Stimulated activated CD4-positive, alpha-beta T cell treated with anti-CD3 and anti-CD28 coated beads, Interleukin-4, amount 100 ng/mL, for 24 hours (primary cell): Measurements from ENCODE around the gene FHL2.
A peak's percentile ranks its signal among the peaks of the same experiment; 100 is the strongest.

Source experiments
- DNase-seq: peaks from one replicate; pipeline ENCODE4 v3.0.0-alpha.2; 2020

FHL2 gene

DNA sequence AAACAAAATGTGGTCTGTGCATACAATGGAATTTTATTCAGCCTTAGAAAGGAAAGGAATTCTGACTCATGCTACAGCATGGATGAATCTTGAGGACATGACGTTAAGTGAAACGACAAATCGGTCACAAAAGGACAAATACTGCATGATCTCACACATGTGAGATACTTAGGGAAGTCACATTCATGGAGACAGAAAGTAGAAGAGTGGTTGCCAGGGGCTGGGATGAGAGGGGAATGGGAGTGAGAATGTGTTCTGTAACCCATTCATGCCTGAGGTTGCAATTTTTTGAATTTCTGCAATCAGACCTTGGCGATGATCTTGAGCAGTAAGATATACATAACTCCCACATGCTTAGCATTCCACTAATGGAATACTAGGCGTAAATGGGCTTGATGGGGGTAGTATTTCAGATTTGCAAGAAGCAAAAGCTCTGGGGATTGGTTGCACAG lies 22.0 kb downstream of the FHL2 start:
- DNase-seq = no peak

DNA sequence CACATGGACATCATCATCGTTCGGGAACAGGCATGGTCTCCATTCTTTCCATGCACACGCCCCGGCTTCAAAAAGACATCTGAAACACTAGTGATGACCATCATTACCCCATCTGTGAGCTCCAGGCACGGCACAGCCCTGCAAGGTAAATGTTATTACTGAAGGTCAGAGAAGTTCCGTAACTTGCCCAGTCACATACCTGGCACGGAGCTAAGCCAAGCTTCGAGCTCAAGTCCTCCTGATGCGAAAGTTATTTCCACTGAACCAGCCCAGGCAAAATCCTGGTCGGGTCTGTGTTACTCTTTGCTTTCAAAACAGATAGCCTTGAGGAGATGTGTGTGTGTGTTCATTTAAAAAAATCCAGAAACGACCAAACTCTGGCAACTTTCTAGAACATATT lies 22.8 kb downstream of the FHL2 start:
- DNase-seq = no peak

DNA sequence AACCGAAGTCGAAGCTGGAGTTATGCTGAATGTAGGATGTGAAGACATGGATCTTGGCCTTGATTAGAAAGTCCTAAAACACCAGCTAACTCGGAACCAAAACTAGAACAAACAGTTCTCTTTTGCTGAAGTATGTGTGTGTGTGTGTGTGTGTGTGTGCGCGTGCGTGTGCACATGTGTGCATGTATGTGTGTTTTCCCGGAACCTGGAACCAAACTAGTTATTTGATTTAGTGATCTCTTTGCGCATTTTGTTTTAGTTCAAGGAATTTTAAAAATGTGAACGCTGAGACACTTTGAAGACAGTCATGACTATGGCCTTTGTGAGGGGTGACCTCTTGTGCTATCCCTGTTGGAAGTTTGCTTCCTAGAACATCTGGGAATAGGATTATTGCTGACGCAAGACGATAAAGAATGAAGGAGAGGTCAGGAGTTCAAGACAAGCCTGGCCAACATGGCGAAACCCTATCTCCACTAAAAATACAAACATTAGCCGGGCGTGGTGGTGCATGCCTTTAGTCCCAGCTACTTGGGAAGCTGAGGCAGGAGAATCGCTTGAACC lies 23.8 kb downstream of the FHL2 start:
- DNase-seq = no peak

DNA sequence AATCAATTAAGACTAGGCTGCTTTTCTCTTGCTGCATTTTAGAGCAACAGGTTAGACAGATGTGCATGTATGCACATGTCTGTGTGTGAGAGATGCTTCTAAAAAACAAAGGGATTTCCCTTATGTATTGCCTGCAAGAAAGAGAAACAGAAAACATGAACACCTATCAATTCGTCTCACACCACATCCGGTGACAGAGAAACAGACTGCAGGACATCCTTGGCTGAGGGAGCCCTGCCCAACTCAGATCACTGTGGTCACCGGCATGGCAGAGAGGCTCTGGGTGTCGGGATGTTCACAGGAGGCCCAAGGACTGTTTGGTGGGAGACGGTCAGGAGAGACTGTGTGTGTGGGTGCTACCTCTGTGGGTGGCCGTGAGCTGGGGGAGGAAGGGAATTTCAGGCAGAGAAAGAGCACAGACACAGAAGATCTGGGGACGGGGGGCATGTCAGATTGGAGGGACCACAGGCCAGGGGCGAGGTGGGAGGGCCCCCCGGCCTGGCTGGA lies 24.9 kb downstream of the FHL2 start:
- peak; percentile 18 for DNase-seq

DNA sequence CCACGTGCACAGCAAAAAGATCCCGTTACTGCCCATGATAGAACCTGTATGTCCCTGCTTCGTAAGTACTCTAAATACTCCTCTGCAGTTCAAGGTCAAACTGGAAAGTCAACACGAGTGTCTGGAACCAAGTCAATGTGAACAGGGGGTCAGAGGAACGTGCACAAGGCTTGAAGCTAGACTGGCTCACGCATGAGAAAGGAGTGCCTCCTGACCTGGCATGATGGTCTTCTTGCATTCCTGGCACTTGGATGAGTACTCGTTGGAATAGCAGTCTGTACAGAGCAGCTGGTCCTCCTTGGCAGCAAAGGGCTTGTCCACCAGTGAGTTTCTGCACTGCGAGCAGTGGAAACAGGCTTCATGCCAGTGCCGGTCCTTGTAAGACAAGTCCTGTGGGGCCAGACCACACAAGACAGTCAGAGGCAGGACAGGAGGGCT lies 25.5 kb downstream of the FHL2 start:
- no peak for DNase-seq

DNA sequence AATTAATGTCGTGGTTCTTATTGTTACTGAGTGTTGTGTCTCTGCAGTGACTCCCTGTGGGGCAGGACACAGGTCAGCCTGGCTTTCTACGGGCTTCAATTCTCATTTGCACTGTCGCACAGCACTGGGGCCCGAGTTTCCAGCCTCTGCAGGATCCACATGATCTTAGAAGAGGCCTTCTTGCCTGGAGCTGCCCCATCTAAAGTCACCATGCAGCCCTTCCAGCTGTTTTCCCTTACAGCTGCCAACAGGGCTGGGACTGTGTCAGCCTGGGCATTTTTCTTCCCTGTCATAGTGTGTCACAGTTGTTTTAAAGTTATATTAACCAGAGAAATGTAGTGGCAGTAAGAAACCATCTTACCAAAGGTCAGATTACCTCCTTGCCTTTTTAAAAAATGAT lies 27.0 kb downstream of the FHL2 start:
- no peak for DNase-seq

DNA sequence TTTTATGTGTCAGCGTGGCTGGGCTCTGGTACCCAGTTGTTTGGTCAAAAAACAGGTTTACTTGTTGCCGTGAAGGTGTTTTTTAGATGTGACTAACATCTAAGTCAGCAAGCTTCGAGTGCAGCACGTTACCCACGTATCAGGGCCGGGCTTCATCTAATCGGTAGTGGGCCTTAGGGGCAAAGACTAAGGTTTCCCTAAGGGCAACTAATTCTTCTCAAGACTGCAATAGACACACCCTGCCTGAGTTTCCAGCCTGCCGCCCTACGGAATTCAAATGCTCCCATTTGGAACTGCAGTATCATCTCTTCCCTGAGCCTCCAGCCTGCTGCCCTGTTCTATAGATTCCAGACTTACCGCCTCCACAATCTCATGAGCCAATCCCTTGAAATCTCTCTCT lies 27.7 kb downstream of the FHL2 start:
- DNase-seq = no peak

DNA sequence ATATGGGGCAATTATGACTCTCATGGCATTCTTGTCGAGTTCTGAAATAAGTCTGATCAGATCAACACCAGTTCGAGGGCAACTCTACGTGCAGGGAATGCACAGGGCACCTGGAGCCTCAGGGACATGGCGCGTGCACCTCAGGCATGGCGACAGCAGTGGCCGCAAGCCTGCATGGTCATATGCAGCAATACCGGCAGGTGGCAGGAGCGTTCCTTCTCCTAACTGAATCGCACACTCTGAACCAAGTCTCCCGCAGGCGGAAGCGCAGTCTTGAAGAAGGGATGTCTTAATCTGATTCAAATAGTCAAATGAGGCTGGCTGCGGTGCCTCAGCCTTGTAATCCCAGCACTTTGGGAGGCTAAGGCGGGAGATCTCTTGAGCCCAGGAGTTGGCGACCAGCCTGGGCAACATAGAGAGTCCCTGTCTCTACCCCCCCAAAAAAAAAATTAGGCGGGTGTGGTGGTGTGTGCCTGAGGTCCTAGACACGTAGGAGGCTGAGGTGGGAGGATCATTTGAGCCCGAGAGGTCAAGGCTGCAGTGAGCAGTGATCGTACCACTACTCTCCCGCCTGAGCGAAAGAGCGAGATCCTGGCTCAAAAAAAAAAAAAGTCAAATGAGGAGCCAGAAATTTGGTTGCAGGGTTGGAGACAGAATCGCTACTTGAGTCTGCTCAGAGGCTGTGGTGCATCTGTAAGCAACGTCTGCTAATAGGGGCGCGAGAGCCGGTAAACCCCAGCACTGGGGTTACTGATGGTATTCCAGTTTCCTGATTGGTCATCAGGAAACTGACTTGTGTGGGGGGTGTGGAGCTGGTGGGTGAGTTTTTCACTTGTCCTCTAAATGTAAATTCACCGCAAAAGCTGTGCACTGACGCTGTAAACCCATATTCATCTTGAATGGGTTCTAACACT lies 28.8 kb downstream of the FHL2 start:
- DNase-seq = peak; percentile 89

DNA sequence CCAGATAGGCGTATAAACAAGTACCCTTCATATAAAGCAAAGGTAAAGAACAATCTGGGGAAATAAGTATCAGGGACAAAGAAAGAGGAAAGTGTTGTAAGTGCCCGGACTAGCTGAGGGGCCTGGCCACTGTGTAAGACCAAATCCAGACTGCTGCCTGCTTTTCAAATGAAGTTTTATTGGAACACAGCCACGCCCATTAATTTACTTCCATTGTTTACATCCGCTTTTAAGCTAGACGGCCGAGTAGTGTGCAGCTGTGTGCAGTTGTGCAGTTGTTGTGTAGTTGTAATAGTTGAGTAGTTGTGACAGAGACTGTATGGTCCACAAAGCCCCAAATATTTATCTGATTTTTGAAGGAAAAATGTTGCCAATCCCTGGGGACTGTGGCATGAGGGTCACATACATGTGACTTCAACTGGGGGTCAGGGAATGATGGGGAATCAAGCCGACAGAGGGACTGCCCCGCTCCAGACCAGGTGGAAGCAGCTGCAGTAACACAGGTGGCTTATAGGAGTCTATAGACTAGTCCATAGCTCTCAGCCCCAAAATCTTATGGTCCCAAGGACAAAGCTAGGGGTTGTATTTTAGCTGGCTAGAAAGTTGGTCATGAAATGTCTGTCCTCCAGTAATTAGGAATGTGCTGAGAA lies 30.0 kb downstream of the FHL2 start:
- DNase-seq = no peak

DNA sequence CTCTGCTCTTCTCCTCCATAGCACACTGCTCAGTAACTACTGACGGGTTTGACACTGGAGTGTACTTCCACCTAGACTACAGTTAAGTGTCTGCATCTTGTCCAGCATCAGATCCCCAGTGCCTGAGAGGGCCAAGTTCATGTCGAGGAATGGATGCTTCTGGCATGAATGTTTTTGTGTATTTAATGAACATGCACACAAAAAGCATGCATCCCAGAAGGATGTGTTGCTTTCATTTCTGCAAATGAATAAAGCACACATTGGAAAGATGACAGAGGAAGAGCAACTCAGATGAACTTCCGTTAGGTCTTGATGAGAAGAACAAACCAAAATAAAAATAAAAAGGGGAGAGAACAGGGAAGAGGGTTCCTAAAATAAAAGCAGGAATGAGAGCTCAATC lies 33.6 kb downstream of the FHL2 start:
- DNase-seq = no peak

DNA sequence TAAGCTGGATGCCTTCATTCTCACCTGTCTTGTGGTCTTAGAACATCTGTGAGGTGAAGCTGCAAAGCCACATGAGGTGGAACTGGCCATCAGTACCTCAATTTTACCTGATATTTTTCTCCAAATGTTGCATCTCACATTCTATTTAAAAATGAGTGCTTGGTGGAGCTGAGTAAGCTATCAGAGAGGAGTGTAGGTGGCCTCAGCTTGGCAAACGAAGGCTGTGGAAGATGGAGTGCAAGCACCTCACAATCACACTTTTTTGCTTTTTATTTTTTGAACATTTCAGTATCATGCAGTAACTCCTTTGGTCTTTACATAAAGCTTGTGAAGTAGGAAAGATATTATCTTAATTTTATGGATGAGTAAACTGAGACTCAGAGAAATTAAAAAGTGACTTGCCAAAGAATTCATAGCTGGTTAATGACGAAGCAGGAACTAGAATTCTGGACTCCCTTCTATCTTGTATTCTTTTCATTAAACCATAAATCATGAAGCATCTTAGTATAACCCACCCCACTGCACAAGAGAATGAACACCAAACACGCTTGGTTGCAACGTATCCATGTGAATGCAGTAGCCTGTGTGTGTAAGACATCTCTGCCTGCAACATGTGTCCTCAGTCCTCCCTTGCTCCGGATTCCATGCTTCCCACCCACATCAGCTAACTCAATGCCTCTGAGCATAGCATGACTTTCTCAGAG lies 34.3 kb downstream of the FHL2 start:
- DNase-seq = no peak

DNA sequence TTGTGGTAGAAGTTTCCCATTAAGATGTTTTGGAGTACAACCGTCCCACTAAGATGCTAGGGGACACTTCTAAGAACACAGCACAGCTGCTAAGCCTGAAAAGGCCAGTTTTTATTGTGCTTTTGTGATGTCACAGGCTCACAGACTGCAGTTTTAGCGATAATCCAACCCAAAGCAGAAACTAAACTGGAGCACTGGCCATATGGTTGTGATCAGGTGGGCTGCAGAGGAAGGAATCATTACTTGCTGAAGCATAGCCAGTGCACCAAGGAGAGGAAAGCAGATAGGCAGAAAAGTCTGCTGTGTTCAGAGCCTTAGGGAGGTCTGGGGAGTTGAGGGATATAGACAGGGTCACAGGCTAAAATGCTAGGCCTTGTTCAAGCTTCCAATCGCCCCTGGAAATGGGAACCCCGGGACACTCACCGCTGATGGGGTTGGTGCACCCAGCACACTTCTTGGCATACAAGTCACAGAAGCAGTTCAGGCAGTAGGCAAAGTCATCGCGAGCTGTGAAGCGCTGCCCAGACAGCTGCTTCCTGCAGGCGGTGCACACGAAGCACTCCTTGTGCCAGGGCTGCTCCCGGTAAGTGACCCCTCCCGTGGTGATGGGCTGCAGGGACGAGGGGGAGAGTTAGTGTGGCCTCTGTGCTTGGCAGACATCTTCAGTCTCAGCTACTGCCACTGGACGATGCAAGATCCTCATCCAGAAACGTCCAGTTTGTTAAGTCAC lies 35.8 kb downstream of the FHL2 start:
- no peak for DNase-seq

DNA sequence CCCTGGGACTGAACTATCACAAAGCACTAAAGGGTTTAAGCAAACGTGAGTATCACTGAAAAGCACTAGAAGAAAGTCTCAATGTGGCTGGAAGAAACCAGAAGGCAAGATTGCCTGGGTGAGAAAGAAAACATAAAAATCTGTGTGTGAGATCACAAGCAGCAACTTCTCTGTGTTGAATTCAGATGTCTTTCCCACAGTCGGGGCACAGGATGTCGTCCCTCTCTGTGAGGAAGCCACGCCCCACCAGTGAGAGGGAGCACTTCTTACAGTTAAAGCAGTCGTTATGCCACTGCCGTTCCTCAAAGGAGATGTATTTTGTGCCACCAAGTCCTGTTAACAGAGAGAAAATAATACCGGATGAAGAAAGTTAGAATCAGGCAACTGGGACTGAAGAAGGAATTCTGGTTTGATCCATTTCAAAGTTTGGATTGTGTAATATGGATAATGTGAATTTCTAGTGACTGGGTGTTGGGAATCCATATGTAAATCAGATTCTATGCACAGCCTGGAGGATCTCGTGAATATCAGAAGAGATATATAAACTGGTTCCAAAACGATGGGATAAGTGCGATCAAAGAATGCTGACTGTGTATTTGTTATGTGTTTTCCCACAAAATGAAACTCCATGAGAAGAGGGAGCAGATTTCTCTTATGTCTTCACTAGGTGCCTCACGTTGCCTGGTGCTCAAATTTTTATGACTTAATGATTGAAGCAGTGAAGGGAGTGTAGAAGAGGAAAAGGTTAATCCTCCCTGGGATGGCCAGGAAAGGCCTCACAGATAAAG lies 37.6 kb downstream of the FHL2 start:
- DNase-seq = no peak

DNA sequence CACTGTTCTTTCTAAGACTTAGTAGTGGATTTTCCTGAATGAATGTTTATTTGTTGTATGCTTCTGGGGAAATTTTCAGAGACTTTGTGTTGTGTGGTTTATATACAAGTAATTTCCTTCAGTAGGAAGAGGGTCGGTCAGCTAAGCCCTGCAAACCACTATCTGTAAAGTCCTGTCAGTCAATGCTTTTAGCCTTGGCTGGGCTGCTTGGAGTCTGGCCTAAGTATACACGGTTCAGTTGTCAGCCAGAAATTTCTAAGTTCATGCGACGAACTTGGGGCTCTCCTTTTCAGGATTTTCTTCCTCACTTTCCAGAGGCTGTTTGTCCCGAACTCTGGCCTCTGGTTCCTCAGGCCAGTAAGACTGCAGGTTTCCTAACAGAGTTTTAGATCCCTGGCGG lies 40.3 kb downstream of the FHL2 start:
- no peak for DNase-seq

DNA sequence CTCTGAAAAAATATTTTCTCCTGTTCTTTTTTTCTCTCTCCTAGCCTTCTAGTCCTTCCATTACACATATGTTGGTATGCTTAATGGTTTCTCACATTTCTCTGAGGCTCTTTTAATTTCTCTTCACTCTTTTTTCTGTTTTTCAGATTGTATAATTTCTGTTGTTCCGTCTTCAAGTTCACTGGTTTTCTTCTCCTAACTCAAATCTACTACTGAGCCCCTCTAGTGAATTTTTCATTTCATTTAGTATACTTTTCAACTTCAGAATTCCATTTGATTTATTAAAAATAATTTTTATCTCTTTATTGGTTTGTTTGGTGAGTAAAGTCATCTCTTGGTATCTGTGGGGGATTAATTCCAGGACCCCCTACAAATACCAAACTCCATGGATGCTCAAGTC lies 41.7 kb downstream of the FHL2 start:
- no peak for DNase-seq

DNA sequence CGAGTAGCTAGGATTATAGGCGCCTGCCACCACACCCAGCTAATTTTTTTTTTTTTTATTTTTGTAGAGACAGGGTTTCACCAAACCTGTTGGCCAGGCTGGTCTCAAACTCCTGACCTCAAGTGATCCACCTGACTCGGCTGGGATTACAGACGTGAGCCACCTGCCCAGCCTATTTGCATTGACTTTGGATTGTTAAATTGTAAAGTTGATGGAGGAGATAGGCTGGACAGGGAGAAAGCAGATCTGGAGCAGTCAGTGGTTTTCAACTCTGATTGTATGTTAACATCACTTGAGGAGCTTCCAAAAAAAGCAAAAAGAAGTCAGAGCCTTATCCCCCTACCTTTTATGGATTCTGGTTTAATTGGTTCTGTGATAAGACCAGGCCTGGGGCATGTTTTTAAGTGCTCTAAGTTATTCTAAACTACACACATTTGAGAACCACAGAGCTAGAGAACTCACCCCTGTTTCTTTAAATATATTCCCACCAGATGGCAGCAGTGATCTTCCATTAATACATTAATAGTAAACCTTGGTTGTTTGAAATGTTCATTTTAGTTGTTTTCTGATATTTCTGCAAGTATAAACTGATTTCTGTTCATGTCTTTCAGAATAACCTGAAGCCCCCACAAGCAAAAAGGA lies 54.0 kb downstream of the FHL2 start:
- DNase-seq = no peak

DNA sequence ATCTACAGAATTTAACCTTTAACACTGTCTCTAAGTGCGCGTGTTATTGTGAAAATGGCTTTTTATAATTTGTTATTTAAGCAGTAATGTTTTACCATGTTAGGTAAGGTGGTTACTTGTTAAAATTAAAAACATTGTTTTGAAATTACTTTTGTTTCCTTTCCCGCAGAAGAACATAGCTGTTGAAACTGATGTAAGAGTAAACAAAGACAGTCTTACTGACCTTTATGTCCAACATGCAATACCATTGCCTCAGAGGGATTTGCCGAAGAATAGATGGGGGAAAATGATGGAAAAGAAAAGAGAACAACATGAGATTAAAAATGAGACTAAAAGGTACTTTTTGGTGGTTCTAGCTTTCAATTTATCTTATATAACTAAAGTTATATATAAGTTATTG lies 59.4 kb downstream of the FHL2 start:
- DNase-seq = no peak

DNA sequence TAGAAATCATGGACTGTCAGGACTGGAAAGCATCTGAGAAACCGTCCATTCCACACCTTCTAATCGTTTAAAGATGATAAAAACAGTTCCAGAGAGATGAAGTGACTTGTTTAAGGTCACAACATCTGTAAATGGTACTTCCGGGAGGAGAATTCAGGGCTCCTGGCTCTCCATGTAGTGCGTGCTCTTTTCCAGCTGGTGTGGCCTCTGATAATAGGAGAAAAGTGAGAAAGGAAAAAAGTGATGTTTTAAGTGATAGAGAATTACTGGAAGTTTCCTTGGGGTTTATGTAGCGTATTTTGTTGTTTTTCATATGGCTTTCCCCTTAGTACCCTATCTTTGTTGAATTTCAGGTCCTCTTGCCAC lies 60.8 kb downstream of the FHL2 start:
- no peak for DNase-seq

DNA sequence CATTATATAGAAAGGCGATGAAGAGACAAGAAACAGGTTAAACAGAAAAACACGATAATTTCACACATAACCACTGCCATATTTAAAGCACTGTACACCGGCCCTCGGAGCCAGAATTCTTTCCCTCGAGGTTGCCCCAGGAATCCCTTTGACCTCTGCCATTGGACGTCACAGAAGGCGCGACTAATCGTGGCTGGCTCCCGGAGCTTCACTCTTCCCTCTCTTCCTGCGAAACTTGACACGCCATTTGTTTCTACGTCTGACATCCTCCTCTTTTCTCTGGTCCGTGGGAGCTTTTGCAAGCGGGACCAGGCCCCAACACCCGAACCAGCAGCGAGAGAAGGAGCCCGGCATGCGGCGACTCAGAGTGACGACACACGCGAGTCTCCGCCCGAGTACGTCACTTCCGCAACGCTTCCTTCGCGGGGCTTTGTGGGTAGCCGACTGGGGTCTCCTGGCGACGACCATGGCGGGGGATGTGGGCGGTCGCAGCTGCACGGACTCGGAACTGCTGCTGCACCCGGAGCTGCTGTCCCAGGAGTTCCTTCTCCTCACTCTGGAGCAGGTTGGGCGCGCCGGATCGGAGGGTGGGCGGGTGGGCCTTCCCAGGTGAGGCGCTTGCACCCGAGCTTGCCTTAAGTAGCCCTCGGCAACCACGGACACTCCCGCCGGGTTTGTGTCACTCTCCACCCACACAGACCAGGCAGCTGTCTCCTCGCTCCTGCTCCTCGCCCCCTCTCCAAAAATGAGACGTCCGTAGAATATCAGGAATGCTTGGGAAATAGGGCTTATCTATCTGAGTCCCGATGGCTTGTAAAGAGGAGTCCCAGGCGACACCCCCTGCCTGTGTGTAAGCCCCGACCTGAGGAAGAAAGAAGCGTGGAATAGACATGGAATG lies 61.5 kb downstream of the FHL2 start, which contains the start of gene C2orf49:
Gene C2orf49 (plus strand): TSS at position 419 of the 898 bp plus-strand sequence. CDS start 48 bp downstream, at position 467.
- DNase-seq = peak; percentile 92

DNA sequence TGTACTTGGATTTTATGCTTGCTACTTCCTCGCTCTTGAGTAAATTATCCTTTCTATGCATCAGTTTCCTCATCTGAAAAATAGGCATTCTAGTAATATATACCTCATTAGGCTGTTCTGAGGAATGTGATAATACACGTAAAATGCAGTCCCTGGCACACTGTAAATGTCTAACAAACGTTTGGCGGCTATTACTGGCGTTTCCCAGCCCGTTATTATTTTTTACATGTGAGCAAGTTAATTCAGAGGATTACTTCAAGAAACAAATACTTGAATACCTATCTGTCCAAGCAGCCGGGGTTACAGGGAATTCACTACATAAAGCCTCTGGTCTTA lies 62.1 kb downstream of the FHL2 start:
- DNase-seq = no peak
